HepG2 (cell line): ENCODE results near the gene SOBP.

Experiments
- KDM4B ChIP-seq: sonication (generic); formaldehyde crosslinking; IDR thresholded peaks from 2 replicates; pipeline ENCODE4 v1.4.0; 2020; ENCODE audit warnings: missing genetic modification reagents
- RELA ChIP-seq: sonication (generic); formaldehyde crosslinking; IDR thresholded peaks from 2 replicates; pipeline ENCODE4 v1.4.0; 2020; ENCODE audit warnings: missing genetic modification reagents
- SALL1 ChIP-seq: sonication (generic); formaldehyde crosslinking; IDR thresholded peaks from 2 replicates; pipeline ENCODE4 v1.8.0; 2022; ENCODE audit warnings: mild to moderate bottlenecking, missing genetic modification reagents
- TCF12 ChIP-seq, 2 experiments: fragments of 450-650 bp in 1 of 2; sonication (generic) in 1 of 2; formaldehyde crosslinking in 1 of 2; IDR thresholded peaks; 2 replicates each; pipeline versions ENCODE4 v1.6.1 to v1.8.0; 2017 to 2022; ENCODE audit warnings: antibody characterized with exemption in 1 of 2, mild to moderate bottlenecking in 1 of 2, missing genetic modification reagents in 1 of 2, moderate library complexity in 1 of 2
- ZFP90 ChIP-seq: sonication (generic); formaldehyde crosslinking; IDR thresholded peaks from 2 replicates; pipeline ENCODE4 v1.8.0; 2022; ENCODE audit warnings: missing genetic modification reagents, mild to moderate bottlenecking, inconsistent platforms, borderline replicate concordance
- ZNF263 ChIP-seq: sonication (generic); formaldehyde crosslinking; IDR thresholded peaks from 2 replicates; pipeline ENCODE4 v1.4.0; 2020; ENCODE audit warnings: missing genetic modification reagents
- ZSCAN20 ChIP-seq: sonication (generic); formaldehyde crosslinking; IDR thresholded peaks from 2 replicates; pipeline ENCODE4 v1.4.0; 2020; ENCODE audit warnings: missing genetic modification reagents, mild to moderate bottlenecking, borderline replicate concordance
- ZZZ3 ChIP-seq: sonication (generic); formaldehyde crosslinking; IDR thresholded peaks from 2 replicates; pipeline ENCODE4 v1.4.0; 2020; ENCODE audit warnings: missing genetic modification reagents, mild to moderate bottlenecking, borderline replicate concordance
- TF ChIP-seq, protein P1 (sequence below): sonication (generic); formaldehyde crosslinking; IDR thresholded peaks from 2 replicates; pipeline ENCODE4 v1.5.0; 2020; ENCODE audit warnings: mild to moderate bottlenecking, missing genetic modification reagents, moderate library complexity
- TF ChIP-seq, protein P2 (sequence below): sonication (generic); formaldehyde crosslinking; conservative IDR thresholded peaks from 2 replicates; pipeline ENCODE4 v1.4.0; 2020; ENCODE audit warnings: missing genetic modification reagents

DNA sequence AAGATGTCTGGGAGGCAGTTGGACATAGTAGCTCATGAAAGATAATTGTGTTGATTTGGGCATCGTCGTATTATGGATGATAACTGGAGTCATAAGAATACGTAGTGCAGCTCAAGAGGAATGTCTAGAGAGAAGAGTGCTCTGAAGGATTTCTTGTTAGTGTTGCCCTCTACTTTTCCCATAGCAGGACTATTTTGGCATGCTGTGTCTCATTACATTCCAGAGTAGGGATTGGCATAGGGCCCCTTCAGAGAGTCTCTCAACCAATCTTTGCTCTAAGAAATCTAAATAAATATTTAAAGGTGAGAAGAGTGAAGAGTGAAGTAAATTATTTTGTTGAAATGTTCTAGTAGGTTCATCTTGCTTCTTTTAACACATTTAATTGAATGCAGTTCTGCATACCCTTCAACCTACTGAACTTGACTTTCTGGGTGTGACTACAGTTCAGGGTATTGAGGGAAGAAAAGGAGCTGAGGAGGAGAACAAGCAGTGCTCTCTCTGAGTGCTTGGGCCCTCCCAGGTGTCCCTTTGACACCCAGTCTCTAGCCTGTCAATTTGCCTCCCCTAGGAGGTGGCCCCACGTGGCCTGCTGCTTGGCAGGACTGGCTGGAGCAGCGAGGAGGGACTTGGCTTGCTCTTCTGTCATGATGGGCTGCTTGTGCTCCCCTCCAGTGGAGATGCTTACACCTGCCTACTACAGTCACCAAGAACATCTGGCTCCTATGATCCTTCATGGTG lies 33.3 kb downstream of the SOBP start:
- TF ChIP-seq, protein P1, sequence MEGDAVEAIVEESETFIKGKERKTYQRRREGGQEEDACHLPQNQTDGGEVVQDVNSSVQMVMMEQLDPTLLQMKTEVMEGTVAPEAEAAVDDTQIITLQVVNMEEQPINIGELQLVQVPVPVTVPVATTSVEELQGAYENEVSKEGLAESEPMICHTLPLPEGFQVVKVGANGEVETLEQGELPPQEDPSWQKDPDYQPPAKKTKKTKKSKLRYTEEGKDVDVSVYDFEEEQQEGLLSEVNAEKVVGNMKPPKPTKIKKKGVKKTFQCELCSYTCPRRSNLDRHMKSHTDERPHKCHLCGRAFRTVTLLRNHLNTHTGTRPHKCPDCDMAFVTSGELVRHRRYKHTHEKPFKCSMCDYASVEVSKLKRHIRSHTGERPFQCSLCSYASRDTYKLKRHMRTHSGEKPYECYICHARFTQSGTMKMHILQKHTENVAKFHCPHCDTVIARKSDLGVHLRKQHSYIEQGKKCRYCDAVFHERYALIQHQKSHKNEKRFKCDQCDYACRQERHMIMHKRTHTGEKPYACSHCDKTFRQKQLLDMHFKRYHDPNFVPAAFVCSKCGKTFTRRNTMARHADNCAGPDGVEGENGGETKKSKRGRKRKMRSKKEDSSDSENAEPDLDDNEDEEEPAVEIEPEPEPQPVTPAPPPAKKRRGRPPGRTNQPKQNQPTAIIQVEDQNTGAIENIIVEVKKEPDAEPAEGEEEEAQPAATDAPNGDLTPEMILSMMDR (CRISPR knock-in tag) = no peak
- TF ChIP-seq KDM4B (CRISPR knock-in tag) (no peak), ZSCAN20 (CRISPR knock-in tag) (no peak), SALL1 (CRISPR knock-in tag) (no peak), ZNF263 (no peak), RELA (CRISPR knock-in tag) (no peak), ZZZ3 (CRISPR knock-in tag) (no peak), TCF12 (IDR thresholded peaks at IDR 0.05) (no peak), TCF12 (CRISPR knock-in tag; IDR thresholded peaks at IDR 0.05) (no peak), ZFP90 (CRISPR knock-in tag) (no peak)
- TF ChIP-seq, protein P2, sequence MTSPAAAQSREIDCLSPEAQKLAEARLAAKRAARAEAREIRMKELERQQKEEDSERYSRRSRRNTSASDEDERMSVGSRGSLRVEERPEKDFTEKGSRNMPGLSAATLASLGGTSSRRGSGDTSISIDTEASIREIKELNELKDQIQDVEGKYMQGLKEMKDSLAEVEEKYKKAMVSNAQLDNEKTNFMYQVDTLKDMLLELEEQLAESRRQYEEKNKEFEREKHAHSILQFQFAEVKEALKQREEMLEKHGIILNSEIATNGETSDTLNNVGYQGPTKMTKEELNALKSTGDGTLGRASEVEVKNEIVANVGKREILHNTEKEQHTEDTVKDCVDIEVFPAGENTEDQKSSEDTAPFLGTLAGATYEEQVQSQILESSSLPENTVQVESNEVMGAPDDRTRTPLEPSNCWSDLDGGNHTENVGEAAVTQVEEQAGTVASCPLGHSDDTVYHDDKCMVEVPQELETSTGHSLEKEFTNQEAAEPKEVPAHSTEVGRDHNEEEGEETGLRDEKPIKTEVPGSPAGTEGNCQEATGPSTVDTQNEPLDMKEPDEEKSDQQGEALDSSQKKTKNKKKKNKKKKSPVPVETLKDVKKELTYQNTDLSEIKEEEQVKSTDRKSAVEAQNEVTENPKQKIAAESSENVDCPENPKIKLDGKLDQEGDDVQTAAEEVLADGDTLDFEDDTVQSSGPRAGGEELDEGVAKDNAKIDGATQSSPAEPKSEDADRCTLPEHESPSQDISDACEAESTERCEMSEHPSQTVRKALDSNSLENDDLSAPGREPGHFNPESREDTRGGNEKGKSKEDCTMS (CRISPR knock-in tag) = no peak
